SK-N-SH treated with all-trans-retinoic acid at 6 μM for 48 hours (cell line): ENCODE results near the gene FRAS1.
"Not testable (repeated sequence)": the region's sequence is repeated elsewhere in the genome, so short reads cannot be mapped to it uniquely, and the experiment has no call there.

Source experiments
- ARNTL ChIP-seq: fragments of 450-650 bp; formaldehyde crosslinking; IDR thresholded peaks from 2 replicates; pipeline ENCODE4 v1.5.0; 2020; ENCODE audit warnings: low read depth, mild to moderate bottlenecking, moderate library complexity, borderline replicate concordance
- ESRRG ChIP-seq: fragments of 250-450 bp; sonication (Bioruptor Pico); IDR thresholded peaks from 2 replicates; pipeline ENCODE4 v1.6.1; 2021; ENCODE audit warnings: mild to moderate bottlenecking
- GLIS3 ChIP-seq: fragments of 250-450 bp; sonication (Bioruptor Pico); IDR thresholded peaks from 2 replicates; pipeline ENCODE4 v1.5.0; 2020; ENCODE audit warnings: mild to moderate bottlenecking, moderate library complexity
- ISL1 ChIP-seq: fragments of 250-450 bp; sonication (Bioruptor Pico); IDR thresholded peaks from 2 replicates; pipeline ENCODE4 v2.1.2; 2022; ENCODE audit warnings: mild to moderate bottlenecking, moderate library complexity
- SNAI2 ChIP-seq: fragments of 250-450 bp; sonication (Bioruptor Pico); IDR thresholded peaks from 2 replicates; pipeline ENCODE4 v1.5.0; 2020; ENCODE audit warnings: mild to moderate bottlenecking, moderate library complexity
- TCF4 ChIP-seq: fragments of 250-450 bp; sonication (Bioruptor Pico); IDR thresholded peaks from 2 replicates; pipeline ENCODE4 v1.8.0; 2021; ENCODE audit warnings: mild to moderate bottlenecking, moderate library complexity, borderline replicate concordance
- ZFP3 ChIP-seq: fragments of 250-450 bp; sonication (Bioruptor Pico); IDR thresholded peaks from 2 replicates; pipeline ENCODE4 v1.5.0; 2020; ENCODE audit warnings: mild to moderate bottlenecking, moderate library complexity
- ZNF8 ChIP-seq: fragments of 450-650 bp; formaldehyde crosslinking; IDR thresholded peaks from 2 replicates; pipeline ENCODE4 v1.5.0; 2020; ENCODE audit warnings: mild to moderate bottlenecking, moderate library complexity
- TF ChIP-seq, protein P1 (sequence below): fragments of 250-450 bp; sonication (Bioruptor Pico); IDR thresholded peaks from 2 replicates; pipeline ENCODE4 v1.5.0; 2020; ENCODE audit warnings: mild to moderate bottlenecking, moderate library complexity
- TF ChIP-seq, protein P2 (sequence below): fragments of 250-450 bp; sonication (Bioruptor Pico); IDR thresholded peaks from 2 replicates; pipeline ENCODE4 v1.8.0; 2020; ENCODE audit warnings: mild to moderate bottlenecking, moderate library complexity, borderline replicate concordance
- TF ChIP-seq, protein P3 (sequence below): fragments of 250-450 bp; sonication (Bioruptor Pico); IDR thresholded peaks from 2 replicates; pipeline ENCODE4 v1.5.1; 2020; ENCODE audit warnings: low read depth, mild to moderate bottlenecking, moderate library complexity

DNA sequence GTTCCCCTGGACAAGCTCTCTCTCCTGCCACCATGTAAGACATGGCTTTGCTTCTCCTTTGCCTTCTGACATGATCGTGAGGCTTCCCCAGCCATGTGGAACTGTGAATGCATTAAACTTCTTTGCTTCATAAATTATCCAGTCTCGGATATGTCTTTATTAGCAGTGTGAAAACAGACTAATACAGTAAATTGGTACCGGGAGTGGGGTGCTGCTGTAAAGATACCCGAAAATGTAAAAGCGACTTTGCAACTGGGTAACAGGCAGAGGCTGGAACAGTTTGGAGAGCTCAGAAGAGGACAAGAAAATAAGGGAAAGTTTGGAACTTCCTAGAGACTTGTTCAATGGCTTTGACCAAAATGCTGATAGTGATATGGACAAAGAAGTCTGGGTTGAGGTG, 46.1 kb upstream of the FRAS1 start:
- TF ChIP-seq ARNTL; ZNF8 (CRISPR knock-in tag); SNAI2 (CRISPR knock-in tag); ISL1; GLIS3 (CRISPR knock-in tag); ESRRG (CRISPR knock-in tag); TCF4; ZFP3 (CRISPR knock-in tag): not testable (repeated sequence)
- TF ChIP-seq, protein P1, sequence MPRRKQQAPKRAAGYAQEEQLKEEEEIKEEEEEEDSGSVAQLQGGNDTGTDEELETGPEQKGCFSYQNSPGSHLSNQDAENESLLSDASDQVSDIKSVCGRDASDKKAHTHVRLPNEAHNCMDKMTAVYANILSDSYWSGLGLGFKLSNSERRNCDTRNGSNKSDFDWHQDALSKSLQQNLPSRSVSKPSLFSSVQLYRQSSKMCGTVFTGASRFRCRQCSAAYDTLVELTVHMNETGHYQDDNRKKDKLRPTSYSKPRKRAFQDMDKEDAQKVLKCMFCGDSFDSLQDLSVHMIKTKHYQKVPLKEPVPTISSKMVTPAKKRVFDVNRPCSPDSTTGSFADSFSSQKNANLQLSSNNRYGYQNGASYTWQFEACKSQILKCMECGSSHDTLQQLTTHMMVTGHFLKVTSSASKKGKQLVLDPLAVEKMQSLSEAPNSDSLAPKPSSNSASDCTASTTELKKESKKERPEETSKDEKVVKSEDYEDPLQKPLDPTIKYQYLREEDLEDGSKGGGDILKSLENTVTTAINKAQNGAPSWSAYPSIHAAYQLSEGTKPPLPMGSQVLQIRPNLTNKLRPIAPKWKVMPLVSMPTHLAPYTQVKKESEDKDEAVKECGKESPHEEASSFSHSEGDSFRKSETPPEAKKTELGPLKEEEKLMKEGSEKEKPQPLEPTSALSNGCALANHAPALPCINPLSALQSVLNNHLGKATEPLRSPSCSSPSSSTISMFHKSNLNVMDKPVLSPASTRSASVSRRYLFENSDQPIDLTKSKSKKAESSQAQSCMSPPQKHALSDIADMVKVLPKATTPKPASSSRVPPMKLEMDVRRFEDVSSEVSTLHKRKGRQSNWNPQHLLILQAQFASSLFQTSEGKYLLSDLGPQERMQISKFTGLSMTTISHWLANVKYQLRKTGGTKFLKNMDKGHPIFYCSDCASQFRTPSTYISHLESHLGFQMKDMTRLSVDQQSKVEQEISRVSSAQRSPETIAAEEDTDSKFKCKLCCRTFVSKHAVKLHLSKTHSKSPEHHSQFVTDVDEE: not testable (repeated sequence)
- TF ChIP-seq, protein P2, sequence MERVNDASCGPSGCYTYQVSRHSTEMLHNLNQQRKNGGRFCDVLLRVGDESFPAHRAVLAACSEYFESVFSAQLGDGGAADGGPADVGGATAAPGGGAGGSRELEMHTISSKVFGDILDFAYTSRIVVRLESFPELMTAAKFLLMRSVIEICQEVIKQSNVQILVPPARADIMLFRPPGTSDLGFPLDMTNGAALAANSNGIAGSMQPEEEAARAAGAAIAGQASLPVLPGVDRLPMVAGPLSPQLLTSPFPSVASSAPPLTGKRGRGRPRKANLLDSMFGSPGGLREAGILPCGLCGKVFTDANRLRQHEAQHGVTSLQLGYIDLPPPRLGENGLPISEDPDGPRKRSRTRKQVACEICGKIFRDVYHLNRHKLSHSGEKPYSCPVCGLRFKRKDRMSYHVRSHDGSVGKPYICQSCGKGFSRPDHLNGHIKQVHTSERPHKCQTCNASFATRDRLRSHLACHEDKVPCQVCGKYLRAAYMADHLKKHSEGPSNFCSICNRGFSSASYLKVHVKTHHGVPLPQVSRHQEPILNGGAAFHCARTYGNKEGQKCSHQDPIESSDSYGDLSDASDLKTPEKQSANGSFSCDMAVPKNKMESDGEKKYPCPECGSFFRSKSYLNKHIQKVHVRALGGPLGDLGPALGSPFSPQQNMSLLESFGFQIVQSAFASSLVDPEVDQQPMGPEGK (CRISPR knock-in tag): not testable (repeated sequence)
- TF ChIP-seq, protein P3, sequence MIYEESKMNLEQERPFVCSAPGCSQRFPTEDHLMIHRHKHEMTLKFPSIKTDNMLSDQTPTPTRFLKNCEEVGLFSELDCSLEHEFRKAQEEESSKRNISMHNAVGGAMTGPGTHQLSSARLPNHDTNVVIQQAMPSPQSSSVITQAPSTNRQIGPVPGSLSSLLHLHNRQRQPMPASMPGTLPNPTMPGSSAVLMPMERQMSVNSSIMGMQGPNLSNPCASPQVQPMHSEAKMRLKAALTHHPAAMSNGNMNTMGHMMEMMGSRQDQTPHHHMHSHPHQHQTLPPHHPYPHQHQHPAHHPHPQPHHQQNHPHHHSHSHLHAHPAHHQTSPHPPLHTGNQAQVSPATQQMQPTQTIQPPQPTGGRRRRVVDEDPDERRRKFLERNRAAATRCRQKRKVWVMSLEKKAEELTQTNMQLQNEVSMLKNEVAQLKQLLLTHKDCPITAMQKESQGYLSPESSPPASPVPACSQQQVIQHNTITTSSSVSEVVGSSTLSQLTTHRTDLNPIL (CRISPR knock-in tag): not testable (repeated sequence)
